ACC112 (cell line): ENCODE results near the gene NCOR1.
A peak's percentile ranks its signal among the peaks of the same experiment; 100 is the strongest.
"Not testable (repeated sequence)": the region's sequence is repeated elsewhere in the genome, so short reads cannot be mapped to it uniquely, and the experiment has no call there.

Experiments
- H2AFZ ChIP-seq: fragments of 200-600 bp; sonication (generic); one replicate; pipeline ENCODE4 v1.6.0; 2017; ENCODE audit warnings: antibody characterized with exemption, low read length; ENCODE audit not compliant: unreplicated experiment
- H3K27ac ChIP-seq: fragments of 200-600 bp; sonication (generic); 2 replicates; pipeline ENCODE4 v1.5.1; 2014; ENCODE audit warnings: low read depth, mild to moderate bottlenecking, antibody characterized with exemption, low read length, moderate library complexity
- H3K27me3 ChIP-seq: fragments of 200-600 bp; sonication (generic); 2 replicates; pipeline ENCODE4 v1.6.1; 2014; ENCODE audit warnings: mild to moderate bottlenecking, antibody characterized with exemption, low read length, moderate library complexity, mixed read lengths; ENCODE audit not compliant: insufficient read depth
- H3K36me3 ChIP-seq: fragments of 200-600 bp; sonication (generic); 2 replicates; pipeline ENCODE4 v1.6.1; 2016; ENCODE audit warnings: mild to moderate bottlenecking, antibody characterized with exemption, low read length, moderate library complexity, mixed read lengths; ENCODE audit not compliant: insufficient read depth
- H3K4me1 ChIP-seq: fragments of 200-600 bp; sonication (generic); one replicate; pipeline ENCODE4 v1.6.1; 2016; ENCODE audit warnings: low read length, mixed read lengths; ENCODE audit not compliant: insufficient read depth, unreplicated experiment, control insufficient read depth
- H3K4me3 ChIP-seq: fragments of 200-600 bp; sonication (generic); 2 replicates; pipeline ENCODE4 v1.5.1; 2014; ENCODE audit warnings: mild to moderate bottlenecking, low read depth, low read length
- H3K79me2 ChIP-seq: fragments of 200-600 bp; sonication (generic); one replicate; pipeline ENCODE4 v1.6.0; 2016; ENCODE audit warnings: low read length; ENCODE audit not compliant: control insufficient read depth, unreplicated experiment, insufficient read depth

The NCOR1 gene

DNA sequence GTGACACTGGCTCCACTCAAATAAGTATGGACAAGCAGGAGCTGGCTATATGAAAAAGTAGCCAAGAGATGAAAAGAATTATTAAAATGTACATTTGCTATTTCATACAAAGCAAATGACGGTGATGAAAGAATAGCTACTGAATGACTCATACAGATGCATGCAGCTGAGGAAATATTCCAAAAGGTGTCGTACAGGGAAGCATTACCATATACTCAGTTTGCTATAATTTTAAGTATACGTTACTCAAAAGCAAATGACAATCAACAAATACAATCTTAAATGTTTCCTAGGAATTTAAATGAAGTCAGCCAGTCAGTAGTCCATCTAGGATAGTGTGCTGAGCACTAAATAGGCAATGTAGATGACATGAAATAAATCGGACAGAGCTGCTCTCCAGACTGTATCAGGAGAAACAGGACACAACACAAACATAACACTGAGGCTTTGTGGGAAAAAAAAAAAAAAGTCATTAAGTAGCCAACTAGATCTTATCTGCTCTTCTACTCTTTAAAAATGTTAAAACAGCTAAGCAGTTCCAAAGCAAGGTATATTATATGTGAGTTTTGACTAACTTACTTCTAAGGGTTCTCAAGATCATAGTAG, 65.0 kb downstream of the NCOR1 start:
- Histone ChIP-seq H2AFZ (no peak overlapping the region), H3K36me3 (peaks cover 44% of the 10 kb centered on the region), H3K27ac (peak overlapping the region; percentile 8; the same call in 1 of the 2 replicates), H3K27me3 (no peaks in the 10 kb centered on the region), H3K79me2 (peaks cover 3% of the 10 kb centered on the region), H3K4me1 (peaks cover 10% of the 10 kb centered on the region), H3K4me3 (no peak overlapping the region)

DNA sequence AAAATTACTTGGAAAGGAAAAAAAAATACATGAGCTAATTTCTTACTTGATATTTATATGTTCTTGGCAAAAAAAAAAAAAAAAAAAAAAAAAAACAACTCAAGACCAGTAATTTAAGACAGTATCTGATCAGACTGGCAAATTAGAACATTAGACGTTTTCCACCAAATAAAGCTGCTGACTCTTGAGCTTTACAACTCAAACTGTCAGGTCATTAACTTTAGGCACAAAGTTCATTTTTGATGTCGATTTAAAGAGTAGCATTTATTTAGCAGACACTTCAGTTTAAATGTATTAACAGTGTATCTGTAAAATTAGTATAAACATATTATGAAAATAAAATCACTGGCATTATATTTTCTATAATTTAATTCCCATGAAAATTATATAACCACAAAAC, 66.7 kb downstream of the NCOR1 start:
- Histone ChIP-seq H2AFZ (no peak overlapping the region), H3K4me3 (no peak overlapping the region), H3K36me3 (peaks cover 41% of the 10 kb centered on the region), H3K79me2 (peaks cover 3% of the 10 kb centered on the region), H3K27ac (no peak overlapping the region), H3K27me3 (no peaks in the 10 kb centered on the region), H3K4me1 (peaks cover 10% of the 10 kb centered on the region)

DNA sequence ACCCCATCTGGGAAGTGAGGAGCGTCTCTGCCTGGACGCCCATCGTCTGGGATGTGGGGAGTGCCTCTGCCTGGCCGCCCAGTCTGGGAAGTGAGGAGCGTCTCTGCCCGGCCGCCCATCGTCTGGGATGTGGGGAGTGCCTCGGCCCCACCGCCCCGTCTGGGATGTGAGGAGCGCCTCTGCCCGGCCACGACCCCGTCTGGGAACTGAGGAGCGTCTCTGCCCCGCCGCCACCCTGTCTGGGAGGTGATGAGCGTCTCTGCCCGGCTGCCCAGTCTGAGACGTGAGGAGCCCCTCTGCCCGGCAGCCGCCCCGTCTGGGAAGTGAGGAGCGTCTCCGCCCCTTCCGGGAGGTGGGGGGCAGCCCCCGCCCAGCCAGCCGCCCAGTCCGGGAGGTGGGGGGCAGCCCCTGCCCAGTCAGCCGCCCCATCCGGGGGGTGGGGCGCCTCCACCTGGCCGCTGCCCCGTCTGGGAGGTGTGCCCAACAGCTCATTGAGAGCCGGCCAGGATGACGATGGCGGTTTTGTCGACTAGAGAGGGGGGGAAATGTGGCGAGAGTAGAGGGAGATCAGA, 69.9 kb downstream of the NCOR1 start:
- H3K4me1 ChIP-seq, H3K27me3 ChIP-seq, H3K4me3 ChIP-seq, H3K79me2 ChIP-seq, H2AFZ ChIP-seq, H3K27ac ChIP-seq: not testable (repeated sequence)
- H3K36me3 ChIP-seq = peaks cover 33% of the 10 kb centered on the region

DNA sequence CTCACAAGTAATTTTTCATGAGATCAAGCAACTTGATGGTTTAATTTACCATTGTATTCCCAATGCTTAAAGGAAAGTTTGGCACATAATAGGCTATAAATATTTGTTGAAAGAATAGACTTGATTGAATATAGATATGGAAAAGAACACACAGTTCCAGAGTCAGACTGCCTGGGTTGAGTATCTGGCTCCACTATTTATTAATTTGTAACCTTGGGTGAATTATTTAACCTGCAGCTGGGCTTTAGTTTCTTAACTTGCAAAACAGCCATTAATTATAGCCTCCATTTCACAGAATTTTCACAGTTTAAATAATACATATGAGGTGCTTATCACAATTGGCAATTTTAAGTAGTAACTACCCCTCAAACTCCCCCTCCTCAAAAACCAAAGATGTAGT, 73.6 kb downstream of the NCOR1 start:
- no peaks in the 10 kb centered on the region for H3K27me3 ChIP-seq
- H2AFZ ChIP-seq = no peak overlapping the region
- H3K79me2 ChIP-seq = no peaks in the 10 kb centered on the region
- peaks cover 15% of the 10 kb centered on the region for H3K36me3 ChIP-seq
- H3K4me3 ChIP-seq = no peak overlapping the region
- H3K27ac ChIP-seq = no peak overlapping the region
- no peaks in the 10 kb centered on the region for H3K4me1 ChIP-seq

DNA sequence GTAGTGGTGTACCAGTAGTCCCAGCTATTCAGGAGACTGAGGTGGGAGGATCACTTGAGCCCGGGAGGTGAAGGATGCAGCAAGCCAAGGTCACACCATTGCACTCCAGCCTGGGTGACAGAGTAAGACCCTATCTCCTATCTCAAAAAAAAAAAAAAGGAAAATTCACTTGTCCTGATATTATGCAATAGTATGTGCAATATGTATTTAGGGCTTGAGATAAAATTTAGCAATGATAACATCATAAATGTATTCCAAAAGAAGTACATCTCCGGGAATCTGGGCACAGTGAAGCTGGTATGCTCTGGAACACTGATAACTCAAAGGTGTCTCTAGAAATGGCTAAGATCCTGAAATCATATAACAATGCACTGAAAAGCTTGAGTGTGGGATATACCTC, 74.5 kb downstream of the NCOR1 start:
- H3K4me1 ChIP-seq = no peaks in the 10 kb centered on the region
- no peak overlapping the region for H2AFZ ChIP-seq
- H3K4me3 ChIP-seq = no peak overlapping the region
- peaks cover 13% of the 10 kb centered on the region; the same call in 1 of the 2 replicates for H3K36me3 ChIP-seq
- H3K27ac ChIP-seq = no peak overlapping the region
- H3K79me2 ChIP-seq = no peaks in the 10 kb centered on the region
- H3K27me3 ChIP-seq = no peaks in the 10 kb centered on the region

DNA sequence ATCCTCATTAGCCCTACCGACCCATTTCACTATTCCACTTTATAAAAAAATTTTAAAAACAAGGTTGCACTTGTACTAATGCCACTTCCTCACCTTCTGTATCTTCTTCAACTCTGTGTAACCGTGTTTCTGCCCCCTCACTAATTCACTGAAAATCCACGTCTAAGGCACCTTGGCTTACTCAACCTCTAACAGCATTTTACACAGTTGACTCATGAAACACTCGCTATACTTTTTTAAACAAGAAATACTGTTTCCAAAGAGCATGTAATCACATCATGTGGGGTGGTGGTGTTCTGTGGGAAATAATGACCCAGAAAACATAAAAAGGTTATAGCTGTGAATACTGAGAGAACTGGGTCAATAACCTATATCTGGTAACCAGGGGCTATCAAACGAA, 79.9 kb downstream of the NCOR1 start:
- no peak overlapping the region for H3K27ac ChIP-seq
- H2AFZ ChIP-seq = no peak overlapping the region
- no peaks in the 10 kb centered on the region for H3K4me1 ChIP-seq
- H3K27me3 ChIP-seq = no peaks in the 10 kb centered on the region
- H3K36me3 ChIP-seq = peaks cover 8% of the 10 kb centered on the region
- H3K79me2 ChIP-seq = no peaks in the 10 kb centered on the region
- no peak overlapping the region for H3K4me3 ChIP-seq

DNA sequence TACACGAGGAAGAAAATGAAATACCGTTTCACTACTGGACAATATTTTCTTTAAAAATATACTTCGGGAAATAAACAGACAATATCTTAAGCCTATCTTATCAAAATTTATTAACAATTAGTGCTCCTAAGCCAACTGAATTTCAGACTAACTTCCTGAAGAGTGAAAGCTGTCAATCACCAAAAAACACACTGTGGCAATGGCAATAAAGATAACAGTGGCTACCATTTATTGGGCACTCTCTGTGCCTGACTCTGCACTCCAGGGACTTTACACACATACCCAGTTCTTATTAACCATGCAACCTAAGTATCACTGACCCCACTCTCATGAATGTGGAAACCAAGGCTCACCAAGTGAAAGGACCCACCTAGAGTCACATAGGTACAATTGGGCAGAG, 83.7 kb downstream of the NCOR1 start:
- Histone ChIP-seq H3K79me2 (no peaks in the 10 kb centered on the region), H3K27ac (no peak overlapping the region), H3K36me3 (peaks cover 16% of the 10 kb centered on the region), H3K27me3 (no peaks in the 10 kb centered on the region), H2AFZ (no peak overlapping the region), H3K4me1 (no peaks in the 10 kb centered on the region), H3K4me3 (no peak overlapping the region)

DNA sequence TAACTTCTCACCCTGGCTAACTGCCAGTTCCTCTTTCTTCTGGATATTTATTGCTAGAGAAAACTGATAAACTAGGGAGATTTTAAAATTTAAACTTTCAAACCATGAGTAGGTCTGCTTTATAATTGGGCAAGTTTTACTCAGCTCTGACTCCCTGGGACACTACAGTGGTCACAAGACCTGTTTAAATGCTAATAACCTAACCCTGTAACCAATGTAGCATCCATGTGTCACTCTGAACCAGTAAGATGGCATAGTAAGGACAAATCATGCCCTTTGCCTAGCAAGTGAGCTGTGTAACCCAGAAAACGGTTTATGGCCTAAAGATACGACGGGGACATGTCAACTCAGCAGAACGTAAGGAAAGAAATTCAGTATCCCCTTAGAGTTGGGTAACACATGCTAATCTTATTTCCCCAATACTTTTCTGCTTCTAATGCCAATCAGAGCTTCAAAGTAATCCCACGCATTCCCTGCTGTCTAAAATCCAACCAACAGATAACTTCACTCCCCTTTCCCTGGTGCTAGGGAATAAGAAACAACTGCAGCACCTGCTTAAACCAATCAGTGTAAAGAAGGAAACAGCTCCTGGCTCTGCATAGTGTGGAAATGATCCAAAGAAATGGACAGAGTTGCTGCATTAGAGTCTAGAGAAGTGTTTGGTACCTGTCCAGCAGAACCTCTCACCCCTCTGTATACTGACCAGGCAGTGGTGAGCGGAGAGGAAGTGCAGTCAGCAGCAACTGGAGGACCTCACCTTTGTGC, 85.7 kb downstream of the NCOR1 start:
- Histone ChIP-seq H3K36me3 (peaks cover 22% of the 10 kb centered on the region), H3K79me2 (no peaks in the 10 kb centered on the region), H2AFZ (no peak overlapping the region), H3K27me3 (no peaks in the 10 kb centered on the region), H3K4me3 (no peak overlapping the region), H3K4me1 (no peaks in the 10 kb centered on the region), H3K27ac (no peak overlapping the region)

DNA sequence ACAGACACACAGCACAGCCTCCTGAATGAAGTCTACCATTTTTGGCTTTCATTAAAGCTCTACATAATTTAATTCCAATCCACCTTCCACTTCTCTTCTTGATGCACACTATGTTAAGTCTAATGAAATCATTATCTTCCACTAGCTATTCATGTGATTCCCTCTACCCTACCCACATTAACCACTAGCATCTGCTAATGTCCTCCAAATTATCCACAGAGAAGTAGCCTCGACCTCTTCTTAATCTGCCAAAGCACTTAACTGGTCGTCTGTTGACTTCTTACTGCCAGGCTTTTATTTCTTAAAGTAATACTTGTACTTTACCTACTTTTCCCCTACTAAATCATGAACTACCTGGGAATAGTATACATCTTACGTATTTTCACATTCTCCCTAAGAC, 91.8 kb downstream of the NCOR1 start:
- Histone ChIP-seq H3K27me3 (no peaks in the 10 kb centered on the region), H3K27ac (no peak overlapping the region), H2AFZ (no peak overlapping the region), H3K4me3 (no peak overlapping the region), H3K4me1 (no peaks in the 10 kb centered on the region), H3K36me3 (peaks cover 32% of the 10 kb centered on the region), H3K79me2 (no peaks in the 10 kb centered on the region)

DNA sequence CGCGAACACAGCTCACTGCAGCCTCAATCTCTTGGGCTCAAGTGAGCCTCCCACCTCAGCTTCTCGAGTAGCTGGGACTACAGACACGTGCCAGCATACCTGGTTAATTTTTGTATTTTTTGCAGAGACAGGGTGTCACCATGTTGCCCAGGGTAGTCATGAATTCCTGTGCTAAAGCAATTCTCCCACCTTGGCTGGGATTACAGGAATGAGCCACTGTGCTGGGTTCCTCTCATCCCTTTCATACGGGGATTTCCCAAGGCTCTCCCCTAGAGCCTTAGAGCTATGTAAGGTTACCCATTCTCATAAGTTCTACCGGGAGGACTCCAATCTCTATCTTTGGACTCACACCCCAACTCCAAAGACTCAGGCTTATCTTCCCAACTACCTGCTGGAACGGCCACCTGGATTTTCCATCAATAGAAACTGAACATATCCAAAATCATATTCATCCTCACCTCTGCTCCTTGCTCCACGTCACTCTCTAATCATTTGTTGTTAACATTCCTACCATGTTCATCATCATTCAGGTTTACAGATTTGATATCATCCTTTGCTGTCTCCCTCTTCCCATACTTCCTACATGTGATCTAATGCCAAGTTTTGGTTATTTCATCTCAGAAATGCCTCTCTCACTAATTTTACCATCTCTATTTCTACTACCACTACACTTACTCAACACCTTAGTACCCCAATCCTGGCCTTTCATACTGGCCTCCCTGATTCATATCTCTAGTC, 92.5 kb downstream of the NCOR1 start:
- Histone ChIP-seq H3K36me3 (peaks cover 37% of the 10 kb centered on the region), H2AFZ (no peak overlapping the region), H3K4me1 (no peaks in the 10 kb centered on the region), H3K4me3 (no peak overlapping the region), H3K27ac (no peak overlapping the region), H3K27me3 (no peaks in the 10 kb centered on the region), H3K79me2 (no peaks in the 10 kb centered on the region)
